ENCODE results near the gene RPAP2.
"Not testable (repeated sequence)": the region's sequence is repeated elsewhere in the genome, so short reads cannot be mapped to it uniquely, and the experiment has no call there.

RPAP2 gene

DNA sequence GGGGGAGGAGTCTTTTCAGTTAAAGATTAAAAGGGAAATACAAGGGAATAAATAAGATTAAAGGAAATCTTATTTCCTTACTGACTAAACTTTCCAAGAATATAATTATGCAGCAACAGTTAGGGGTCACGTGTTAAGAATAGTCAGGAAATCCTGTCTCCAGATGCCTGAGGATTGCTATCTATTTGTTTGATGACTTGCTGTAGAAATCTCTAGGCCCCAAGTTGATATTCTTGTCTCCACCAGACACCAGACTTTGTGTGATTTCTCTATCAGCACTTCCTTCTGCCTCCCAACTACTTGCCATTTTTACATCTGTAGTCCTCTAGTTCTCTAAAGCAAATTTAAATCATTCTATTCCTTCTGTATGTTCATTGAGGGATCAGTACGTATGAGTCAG, 77.5 kb downstream of the RPAP2 start:
- DNase-seq (ENCODE audit: low read depth in 2 of 2) = no peak

DNA sequence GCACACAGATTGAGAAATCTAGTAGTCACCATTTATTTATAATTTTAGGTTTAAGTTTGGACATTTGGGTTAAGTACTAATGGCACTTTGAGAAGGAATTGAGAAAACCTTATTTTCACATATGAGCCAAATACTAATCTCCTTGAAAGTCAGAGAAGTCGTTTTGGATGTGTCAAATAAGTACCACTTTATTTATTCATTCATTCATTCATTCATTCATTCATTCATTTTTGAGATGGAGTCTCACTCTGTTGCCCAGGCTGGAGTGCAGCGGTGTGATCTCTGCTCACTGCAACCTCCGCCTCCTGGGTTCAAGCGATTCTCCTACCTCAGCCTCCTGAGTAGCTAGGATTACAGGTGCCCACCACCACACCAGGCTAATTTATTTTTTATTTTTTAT, 79.1 kb downstream of the RPAP2 start:
- DNase-seq (ENCODE audit: low read depth in 2 of 2) = not testable (repeated sequence)

DNA sequence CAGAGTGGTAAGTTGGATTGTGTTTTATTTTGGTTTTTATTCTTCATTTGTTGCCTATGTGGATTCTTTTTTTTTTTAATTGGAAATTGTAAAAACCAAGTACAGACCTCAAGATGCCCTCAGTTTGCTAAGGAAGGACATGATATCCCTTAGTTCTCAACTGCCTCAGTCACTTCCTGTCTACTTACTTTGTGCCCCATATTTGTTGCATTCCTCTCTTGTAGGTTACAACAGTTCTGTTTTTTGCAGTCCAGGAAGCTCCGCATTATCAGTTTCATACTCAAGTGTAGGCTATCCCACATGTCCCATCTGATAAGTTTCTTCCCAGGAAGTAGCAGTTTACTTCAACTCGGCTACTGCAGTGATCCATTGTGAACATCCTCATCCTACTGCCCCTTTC, 82.0 kb downstream of the RPAP2 start:
- DNase-seq (ENCODE audit: low read depth in 2 of 2) = no peak

DNA sequence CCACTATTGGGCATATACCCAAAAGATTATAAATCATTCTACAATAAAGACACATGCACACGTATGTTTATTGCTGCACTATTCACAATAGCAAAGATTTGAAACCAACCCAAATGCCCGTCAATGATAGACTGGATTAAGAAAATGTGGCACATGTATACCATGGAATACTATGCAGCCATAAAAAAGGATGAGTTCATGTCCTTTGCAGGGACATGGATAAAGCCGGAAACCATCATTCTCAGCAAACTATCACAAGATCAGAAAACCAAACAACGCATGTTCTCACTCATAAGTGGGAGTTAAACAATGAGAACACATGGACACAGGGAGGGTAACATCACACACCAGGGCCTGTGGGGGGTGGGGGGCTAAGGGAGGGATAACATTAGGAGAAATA, 95.1 kb downstream of the RPAP2 start:
- DNase-seq (ENCODE audit: low read depth in 2 of 2) = not testable (repeated sequence)

DNA sequence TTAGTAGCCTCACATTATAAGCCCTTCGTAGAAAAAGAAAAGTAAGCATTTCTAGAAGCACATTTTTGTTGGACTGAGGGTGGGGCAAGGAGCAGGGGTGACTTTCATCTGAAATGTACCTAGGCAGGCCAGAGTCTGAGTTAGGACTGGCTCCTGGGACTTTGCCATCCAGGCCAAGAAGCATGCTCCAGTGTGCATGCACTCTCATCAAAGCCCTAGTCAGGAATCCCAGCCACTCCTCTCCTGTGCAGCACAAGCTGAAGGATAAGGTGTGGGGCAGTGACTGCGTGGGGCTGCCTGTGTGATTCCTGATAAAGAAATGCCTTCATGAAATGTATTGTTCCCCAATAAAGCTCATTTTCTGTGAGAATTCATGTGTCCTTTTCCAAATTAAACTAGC, 99.7 kb downstream of the RPAP2 start:
- no peak for DNase-seq (ENCODE audit: low read depth in 2 of 2)

DNA sequence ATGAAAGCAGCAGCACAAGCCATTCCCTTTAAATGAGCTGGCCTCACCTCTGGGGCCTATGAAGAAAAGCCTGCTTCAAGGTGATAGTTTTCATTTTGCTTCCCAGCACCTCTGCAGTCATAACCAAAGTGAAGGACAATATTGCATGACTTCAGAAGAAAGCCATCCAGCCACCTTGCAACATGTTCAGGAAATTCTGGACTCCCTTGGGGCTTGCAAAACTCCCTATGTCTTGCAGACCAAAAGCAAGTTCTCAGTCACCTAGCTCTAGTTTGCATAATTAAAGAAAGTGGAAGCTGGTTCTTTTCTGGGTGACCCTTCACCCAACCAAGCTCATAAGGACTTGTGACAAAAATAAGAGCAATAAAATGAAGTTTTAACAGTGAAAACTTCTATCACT, 100.2 kb downstream of the RPAP2 start:
- DNase-seq (ENCODE audit: low read depth in 2 of 2) = no peak

DNA sequence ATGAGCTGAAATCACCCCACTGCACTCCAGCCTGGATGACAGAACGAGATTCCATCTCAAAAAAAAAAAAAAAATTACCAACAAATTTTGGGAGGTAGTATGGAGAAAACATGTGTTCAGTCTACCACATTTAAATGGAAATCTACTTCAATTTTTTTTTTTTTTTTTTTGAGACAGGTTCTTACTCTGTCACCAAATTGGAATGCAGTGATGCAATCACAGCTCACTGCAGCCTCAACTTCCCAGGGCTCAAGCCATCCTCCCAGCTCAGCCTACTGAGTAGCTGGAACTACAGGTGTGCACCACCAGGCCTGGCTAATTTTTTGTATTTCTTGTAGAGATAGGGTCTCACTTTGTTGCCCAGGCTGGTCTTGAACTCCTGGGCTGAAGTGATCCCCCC, 105.8 kb downstream of the RPAP2 start:
- DNase-seq (ENCODE audit: low read depth in 2 of 2) = no peak

DNA sequence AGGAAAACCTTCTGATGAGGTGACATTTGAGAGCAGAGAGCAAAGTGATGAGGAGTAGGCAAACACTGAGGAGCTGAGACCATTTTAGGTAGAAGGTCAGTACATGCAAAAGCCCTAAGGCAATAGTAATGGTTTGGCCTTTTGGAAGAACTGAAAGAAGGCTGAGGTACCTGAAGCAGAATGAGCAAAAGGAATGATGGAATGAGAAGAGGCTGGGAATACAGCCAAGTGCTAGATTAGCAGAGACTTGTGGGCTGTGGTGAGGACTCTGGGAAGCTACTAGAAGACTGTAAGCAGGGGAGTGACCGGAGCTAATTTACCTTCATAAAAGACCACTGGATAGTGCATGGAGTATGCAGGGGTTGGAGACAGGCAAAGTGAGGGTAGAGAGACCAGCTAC, 110.0 kb downstream of the RPAP2 start:
- DNase-seq (ENCODE audit: low read depth in 2 of 2) = no peak

DNA sequence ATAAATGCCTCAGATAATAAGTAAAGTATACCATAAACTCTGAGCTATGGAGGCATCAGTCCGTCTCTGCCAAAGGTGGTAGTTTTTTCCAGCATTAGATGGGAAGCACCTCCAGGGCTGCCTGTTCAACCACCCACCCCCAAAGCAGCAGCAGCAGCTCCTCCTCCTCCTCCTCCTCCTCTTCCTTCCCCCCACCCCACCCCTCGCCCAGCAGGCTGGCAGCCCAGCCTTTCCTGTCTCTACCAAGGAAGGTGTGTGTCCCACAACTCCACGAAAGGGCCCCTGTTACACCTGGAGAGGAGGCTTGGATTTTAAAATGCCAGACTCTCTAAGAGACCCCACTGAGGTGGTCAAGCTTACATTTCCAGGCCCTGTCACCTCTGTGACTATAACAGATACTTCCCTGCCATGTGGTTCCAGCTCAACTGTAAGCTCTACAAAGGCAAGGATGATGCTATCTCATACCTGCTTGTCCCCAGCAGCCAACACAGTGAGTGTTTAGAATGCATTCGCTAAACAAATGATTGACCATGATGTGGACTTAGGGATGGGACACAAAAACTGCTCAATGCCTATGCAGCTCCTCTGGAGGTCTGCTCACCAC, 111.2 kb downstream of the RPAP2 start:
- DNase-seq (ENCODE audit: low read depth in 2 of 2) = no peak

DNA sequence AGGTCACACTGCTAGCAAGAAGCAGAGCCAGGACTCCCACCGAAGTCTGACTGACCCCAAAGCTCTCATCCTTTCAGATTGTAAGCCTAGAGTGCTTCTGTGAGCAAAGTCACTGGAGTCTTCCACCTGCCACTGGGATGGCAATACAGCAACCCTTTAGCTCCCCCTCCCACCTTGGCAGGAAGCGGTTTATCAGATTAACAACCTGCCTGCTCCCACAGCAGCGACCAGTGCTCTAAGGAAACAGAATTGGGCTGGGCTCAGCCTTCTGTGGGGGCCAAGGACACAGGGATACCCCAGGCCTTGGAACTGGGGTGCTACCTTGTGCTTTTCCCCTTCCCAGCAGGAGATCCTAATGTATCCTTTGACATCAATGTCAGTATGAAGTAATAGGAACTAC, 111.8 kb downstream of the RPAP2 start:
- DNase-seq (ENCODE audit: low read depth in 2 of 2) = peak in 1 of 2 donors; percentile 10

DNA sequence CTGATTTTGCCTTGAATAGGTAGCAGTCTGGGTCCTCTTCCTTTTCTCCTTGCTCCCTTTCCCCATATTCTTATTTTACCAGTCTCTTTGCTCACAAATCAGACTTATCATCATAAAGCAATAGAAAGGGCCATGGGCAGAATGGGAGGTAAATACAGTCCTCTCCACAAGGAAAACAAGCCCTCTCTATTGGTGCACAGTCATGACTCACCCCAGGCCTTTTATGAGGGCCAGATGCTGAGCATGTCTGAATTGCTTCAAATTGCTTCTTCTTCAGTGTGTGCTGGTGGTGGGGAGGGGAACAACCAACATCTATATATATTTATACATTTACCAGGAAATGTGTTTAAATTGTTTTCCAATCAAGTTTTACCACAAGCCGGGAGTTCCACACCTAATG, 112.7 kb downstream of the RPAP2 start:
- DNase-seq (ENCODE audit: low read depth in 2 of 2) = no peak

DNA sequence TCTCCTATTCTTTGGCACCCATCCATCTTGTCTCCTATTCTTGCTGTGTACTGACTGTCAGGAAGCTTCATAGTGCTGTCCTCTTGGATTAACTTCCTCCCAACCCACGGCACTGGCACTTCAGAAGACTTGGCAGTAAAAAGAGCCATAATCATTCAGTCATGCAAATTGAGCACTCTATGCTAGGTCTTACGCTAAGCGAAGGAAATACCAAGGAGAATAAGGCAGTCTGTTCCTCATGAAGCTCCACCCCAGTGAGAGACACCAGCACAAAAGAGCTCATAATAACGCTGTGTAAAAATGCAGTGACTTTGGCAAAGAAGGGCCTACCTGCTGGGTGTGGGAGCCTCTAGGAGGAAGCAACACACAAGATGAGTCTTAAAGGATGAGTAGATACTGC, 120.8 kb downstream of the RPAP2 start:
- no peak for DNase-seq (ENCODE audit: low read depth in 2 of 2)

DNA sequence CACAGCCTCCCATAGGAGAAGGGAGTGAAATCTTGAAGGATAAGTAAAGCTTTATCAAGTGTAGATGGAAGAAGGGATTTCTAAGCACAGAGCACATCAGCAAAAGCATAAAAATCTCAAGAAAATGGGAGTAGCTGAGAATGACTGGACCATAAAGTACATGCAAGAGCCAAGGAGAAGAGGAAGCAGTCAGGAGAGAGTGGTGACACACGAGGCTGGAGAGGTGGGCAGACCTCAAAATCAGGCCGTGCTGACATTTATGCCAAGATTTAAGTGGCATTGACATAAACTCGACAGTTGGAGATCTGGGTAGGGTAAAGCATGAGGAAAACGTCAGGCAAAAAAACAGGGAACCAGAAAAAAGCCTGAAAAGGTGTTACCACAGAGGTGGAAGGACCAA, 125.5 kb downstream of the RPAP2 start:
- DNase-seq (ENCODE audit: low read depth in 2 of 2) = no peak

DNA sequence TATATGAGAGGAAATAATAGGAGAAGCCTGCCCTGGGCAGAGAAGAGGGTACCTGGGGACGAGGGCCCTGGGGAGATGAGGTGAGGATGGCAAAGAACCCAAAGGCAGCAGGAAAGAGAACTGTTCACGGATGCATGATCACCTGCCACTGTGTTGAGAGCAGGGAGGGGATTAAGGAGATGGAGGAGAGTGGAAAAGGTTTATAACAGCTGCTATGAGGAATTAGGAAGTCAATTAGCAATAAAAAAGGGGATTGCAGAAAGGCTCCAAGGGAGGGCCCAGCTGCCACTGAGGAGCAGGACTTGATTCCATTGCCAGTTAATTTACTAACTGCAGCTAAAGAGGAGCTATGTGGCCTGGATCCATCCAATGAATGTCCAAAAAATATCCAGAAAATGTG, 126.8 kb downstream of the RPAP2 start:
- no peak for DNase-seq (ENCODE audit: low read depth in 2 of 2)

DNA sequence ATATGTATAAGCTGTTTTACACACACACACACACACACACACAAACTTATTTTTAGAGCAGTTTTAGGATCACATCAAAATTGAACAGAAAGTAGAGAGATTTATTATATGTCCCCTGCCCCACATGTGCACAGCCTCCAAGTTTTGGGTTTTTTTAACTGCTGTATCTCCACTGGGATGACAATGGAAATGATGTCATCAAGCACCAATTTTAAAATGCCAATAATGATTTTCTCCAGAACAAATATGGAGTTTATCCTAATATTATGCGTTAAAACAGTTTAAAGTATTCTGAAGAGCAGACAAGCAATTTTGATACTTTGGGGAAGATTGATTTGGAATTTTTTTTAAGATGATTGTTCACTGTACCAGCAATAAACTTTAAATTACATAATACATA, 131.2 kb downstream of the RPAP2 start:
- no peak for DNase-seq (ENCODE audit: low read depth in 2 of 2)

DNA sequence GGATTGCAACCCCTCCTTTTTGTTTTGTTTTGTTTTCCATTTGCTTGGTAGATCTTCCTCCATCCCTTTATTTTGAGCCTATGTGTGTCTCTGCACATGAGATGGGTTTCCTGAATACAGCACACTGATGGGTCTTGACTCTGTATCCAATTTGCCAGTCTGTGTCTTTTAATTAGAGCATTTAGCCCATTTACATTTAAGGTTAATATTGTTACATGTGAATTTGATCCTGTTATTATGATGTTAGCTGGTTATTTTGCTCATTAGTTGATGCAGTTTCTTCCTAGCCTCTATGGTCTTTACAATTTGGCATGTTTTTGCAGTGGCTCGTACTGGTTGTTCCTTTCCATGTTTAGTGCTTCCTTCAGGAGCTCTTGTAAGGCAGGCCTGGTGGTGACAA, 135.7 kb downstream of the RPAP2 start:
- not testable (repeated sequence) for DNase-seq (ENCODE audit: low read depth in 2 of 2)

DNA sequence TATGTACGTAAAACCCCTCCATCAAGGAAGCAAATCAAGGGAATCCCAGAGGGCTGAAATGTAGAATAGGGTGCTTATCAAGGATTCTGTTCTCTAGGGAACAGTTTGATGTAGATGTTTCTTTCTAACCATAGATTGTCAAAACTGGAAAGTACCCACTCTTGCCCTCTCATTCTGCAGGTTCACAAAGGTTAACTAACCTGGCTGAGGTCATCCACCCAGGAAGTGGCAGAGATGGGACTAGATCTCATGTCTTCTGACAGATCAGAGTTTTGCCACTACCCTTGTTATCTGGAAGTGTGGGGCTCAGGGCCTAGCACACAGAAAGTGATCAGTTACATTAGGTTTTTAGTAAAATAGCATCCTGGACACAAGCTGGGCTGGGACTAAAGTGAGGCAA, 140.4 kb downstream of the RPAP2 start:
- no peak for DNase-seq (ENCODE audit: low read depth in 2 of 2)

DNA sequence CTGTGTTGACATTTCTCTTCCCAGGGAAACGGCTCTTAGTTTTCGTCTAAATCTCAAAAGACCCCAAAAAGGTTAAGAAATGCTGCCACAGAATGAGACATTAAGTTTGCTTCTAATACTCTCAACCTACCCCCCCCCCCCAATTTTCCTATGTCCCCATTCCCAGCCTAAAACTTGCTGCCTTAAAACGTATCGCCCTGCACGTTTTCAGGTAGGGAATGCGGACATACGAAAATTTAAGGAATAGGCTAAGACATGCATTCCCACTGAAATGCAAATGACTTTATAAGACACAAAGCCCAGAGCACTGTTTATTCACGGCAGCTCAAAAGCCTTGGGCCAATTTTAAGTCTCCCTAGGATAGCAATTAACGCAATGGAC, 142.4 kb downstream of the RPAP2 start:
- no peak for DNase-seq (ENCODE audit: low read depth in 2 of 2)

DNA sequence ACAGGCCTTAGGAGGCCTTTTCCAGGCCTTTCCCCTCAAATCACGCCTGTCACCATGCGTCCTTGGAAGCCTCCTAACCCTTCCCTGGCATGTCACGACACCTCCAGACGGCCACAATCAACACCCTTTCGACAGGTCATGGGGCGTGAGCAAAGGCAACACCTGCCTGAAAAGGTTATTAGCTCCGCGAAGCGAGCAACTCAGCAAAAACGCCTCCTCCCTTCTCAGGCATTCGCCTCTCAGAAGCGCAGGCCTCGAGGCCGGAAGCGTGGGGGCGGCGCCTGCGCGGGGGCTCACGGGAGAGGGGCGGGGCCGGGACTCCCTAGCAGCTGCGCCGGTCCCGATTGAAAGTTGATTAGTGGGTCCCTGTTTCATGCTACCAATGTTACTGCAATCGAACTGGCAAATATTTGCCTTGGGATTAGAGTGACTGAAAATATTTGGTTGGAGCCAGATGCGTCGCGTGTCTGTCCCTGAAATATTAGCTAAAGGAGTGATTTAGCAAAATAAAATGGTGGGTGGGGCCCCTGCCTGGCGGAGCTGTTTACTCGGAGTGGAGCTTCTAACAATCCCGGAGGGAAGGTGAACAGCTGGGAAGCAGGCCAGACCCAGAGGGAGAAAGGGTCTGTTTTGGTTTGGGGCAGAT, 143.0 kb downstream of the RPAP2 start:
- DNase-seq (ENCODE audit: low read depth in 2 of 2) = no peak

DNA sequence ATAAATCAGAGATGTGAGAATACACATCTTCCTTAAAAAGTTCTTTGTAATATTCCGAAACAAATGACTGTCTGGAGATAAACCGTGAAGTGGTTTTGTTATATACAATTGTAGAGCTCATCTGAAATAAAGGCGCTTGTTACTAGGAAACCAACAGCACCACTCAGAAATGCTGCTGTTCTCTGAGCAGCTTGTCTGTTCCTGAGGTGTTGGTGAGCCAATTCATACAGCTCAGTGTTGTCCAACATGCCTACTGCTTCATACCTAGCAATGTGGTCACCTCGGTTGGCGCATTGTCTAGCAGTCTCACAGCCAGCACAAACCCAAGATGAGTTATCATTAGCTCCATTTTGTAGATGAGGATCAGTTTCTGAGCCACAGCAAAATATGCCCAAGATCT, 143.5 kb downstream of the RPAP2 start:
- no peak for DNase-seq (ENCODE audit: low read depth in 2 of 2)

DNA sequence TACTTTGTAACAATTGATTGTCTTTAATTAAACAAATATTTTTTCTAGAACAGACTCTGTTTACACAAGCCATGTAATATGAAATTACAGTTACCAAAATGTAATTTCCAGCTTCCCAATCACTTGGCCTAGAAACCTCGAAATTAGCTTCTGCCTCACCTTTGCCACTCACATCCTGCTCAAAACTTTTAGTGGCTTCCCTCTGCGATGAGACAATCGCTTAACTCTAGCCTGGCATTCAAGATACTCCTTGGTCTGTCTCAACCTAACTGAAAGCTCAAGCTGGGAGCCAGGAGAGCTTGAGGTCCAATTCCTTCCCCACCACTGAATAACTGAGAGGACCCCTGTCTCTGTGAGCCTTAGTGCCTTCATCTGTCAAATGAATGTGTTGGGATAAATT, 145.0 kb downstream of the RPAP2 start:
- DNase-seq (ENCODE audit: low read depth in 2 of 2) = no peak

DNA sequence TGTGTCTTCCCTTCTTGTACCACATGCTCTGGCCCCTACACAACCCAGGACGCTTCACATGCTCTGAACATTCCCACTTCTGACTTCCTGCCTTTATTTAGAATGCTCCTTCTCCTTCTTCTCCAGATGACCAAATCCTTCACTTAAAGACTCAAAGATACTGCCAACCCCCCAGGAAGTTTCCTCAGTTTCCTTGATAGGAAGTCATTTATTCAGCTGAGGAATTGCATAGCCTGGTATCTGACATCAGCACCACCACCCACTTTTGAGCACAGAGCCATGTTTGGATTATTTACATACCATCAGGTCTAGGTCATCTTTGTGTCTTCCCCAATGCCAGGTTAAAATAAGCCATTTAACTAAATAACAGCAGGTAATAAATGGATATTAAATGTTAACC, 145.5 kb downstream of the RPAP2 start:
- no peak for DNase-seq (ENCODE audit: low read depth in 2 of 2)

DNA sequence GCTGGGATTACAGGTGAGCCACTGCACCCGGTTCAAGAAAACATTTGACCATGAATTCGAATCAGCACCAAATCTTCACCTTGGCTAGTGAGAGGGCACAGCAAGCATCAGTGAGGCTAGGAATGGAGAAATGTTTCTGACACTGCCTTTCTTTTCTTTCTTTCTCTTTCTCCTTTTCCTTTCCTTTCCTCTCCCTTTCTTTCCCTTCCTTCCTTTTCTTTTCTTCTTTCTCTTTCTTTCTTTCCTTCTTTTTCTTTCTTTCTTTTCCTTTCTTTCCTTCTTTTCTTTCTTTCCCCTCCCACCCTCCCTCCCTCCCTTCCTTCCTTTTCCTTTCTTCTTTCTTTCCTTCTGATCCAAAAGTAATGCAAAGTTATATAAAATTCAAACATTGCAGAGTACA, 147.0 kb downstream of the RPAP2 start:
- no peak for DNase-seq (ENCODE audit: low read depth in 2 of 2)

DNA sequence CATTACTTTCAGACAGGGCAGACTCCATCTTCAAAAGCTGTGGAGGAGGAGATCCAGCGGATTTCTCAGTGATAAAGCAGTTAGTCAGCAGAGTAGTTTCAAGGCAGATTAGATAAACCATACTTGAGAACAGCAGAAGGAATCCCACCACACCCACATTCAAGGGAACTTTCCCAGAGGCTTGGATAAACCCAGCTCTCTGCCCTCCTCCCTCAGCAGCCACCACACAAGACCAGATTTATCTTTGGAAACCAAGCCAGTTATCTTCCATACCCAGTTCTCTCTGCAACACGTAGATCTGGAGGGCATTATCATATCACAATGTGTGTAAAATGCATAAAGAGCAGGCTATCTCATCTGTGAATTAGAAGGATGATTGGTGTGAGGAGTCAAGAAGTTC, 147.7 kb downstream of the RPAP2 start:
- DNase-seq (ENCODE audit: low read depth in 2 of 2) = no peak

All from stimulated activated CD4-positive, alpha-beta T cell treated with anti-CD3 and anti-CD28 coated beads, Interleukin-15, amount 100 ng/mL, for 48 hours (primary cell).